Astrocyte of the spinal cord (primary cell): ENCODE measurements around the gene MYADM.
A peak's percentile ranks its signal among the peaks of the same experiment; 100 is the strongest.

Experiments
- DNase-seq: peaks from one replicate; pipeline ENCODE4 v3.0.0; 2011; ENCODE audit warnings: low read depth, low spot score
- H3K4me3 ChIP-seq: 2 replicates; pipeline ENCODE4 v1.5.1; 2011; ENCODE audit warnings: low read depth, mild to moderate bottlenecking, low read length, moderate library complexity
- in situ Hi-C: cut with HindIII; loops from 2 replicates; pipeline ENCODE4 v1.10.0; 2017; ENCODE audit warnings: low sequenced_read_pairs
- TF ChIP-seq, protein P1 (sequence below): IDR thresholded peaks from 2 replicates; pipeline ENCODE4 v1.5.1; 2012; ENCODE audit warnings: low read depth, mild to moderate bottlenecking, low read length, inconsistent platforms

MYADM gene

DNA sequence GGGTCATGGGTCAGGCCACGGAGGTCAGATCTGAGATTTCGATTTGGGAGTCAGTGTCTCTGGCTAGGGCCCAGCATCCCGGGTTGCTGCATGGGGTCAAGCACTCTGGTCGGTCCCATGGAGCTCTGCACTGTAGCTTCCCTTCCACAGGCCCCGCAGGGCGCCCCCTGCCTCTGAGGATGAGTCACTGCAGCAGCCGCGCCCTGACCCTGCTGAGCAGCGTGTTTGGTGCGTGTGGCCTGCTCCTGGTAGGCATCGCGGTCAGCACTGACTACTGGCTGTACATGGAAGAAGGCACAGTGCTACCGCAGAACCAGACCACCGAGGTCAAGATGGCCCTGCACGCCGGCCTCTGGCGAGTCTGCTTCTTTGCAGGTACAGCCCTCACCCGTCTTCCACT is 45.0 kb downstream of the MYADM start:
- no peak overlapping the region for H3K4me3 ChIP-seq
- in situ Hi-C loops: no loop called here
- DNase-seq: no peak
- TF ChIP-seq, protein P1, sequence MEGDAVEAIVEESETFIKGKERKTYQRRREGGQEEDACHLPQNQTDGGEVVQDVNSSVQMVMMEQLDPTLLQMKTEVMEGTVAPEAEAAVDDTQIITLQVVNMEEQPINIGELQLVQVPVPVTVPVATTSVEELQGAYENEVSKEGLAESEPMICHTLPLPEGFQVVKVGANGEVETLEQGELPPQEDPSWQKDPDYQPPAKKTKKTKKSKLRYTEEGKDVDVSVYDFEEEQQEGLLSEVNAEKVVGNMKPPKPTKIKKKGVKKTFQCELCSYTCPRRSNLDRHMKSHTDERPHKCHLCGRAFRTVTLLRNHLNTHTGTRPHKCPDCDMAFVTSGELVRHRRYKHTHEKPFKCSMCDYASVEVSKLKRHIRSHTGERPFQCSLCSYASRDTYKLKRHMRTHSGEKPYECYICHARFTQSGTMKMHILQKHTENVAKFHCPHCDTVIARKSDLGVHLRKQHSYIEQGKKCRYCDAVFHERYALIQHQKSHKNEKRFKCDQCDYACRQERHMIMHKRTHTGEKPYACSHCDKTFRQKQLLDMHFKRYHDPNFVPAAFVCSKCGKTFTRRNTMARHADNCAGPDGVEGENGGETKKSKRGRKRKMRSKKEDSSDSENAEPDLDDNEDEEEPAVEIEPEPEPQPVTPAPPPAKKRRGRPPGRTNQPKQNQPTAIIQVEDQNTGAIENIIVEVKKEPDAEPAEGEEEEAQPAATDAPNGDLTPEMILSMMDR: peak; percentile 33

DNA sequence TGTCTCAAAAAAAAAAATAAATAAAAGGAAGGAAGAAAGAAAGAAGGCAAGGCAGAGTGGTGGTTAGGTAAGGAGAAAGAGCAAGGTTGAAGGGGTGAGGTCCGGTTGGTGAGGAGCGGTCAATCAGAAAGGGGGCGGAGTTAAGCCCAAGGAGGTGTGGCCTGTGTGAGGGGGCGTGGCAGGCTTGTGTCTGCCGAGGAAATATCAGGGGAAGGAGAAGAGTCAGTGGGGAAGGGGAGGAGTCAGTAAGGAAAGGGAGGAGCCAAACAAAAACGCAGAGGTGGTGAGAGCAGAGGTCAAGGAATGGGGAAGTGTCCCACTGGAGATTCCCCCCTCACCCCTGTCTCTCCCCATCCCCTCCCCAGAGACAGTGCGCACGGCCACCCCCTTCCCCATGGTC is 47.3 kb downstream of the MYADM start:
- TF ChIP-seq, protein P1: no peak
- DNase-seq: no peak
- in situ Hi-C loops: no loop called here
- H3K4me3 ChIP-seq: no peak overlapping the region

DNA sequence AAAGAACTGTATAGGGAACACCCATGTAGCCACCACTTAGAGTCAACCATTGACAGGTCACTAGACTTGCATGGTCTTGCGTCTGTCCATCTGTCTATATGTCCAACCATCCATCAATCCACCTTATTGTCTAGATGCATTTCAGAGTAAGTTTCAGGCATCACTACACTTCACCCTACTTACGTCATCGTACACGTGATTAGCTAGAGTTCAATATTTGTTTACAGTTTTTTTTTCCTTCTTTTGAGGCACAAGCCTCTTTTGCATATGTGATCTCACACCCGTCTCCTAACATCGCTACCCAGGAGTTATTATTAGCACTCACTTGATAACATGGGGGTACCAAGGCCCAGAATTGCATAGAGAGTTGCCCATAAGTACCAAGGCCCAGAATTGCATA is 48.3 kb downstream of the MYADM start:
- no peak for DNase-seq
- no peak overlapping the region for H3K4me3 ChIP-seq
- TF ChIP-seq, protein P1: no peak
- in situ Hi-C loops: no loop called here

DNA sequence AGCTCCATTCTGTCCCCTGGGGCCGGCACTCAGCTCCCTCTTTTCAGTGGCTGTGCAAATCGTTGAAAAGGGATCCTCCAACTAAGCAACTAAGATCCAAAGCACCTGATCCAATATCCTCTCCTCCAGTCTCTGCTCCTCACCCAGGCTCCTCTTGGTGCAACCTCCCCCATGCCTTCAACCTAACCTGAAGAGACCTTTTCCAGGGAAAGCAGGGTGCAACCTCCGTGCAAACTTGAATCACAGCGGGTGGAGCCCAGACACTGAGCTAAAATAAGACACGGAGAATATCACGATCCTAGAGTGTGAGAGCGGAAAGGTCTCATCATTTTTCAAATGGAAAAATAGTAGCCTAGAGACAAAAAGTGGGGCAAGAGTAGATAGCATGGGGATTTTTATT is 49.7 kb downstream of the MYADM start:
- TF ChIP-seq, protein P1: no peak
- H3K4me3 ChIP-seq: no peak overlapping the region
- in situ Hi-C loops: no loop called here
- DNase-seq: no peak
